ENCODE results near the gene UIMC1. TPM values are rescaled to one million over a fixed set of nuclear protein-coding genes. Genes with fewer than 3 reads are reported as not detected.

Gene UIMC1
- total RNA-seq, 1 donor from 2014 or later: 42.2 TPM

DNA sequence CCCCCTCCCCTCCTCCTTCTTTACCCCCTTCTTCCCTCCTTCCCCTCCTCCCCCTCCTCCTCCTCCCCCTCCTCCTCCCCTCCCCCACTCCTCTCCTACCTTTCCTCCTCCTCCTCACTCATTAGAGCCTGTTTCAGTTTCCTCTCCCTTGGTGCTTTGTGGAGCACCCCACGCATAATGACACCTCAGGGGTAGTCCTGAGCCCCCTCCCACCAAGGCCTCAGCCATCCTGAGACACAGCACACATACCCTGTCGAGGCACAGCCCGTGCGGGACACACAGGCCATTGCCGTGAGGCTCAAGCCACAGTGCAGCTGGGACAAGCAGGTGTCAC is 142.8 kb downstream of the UIMC1 start:
- no peak overlapping the region for H3K27ac ChIP-seq
- H3K27me3 ChIP-seq: no peaks in the 10 kb centered on the region
- intact Hi-C loops (cut with DNase I): no loop called here
- H3K4me3 ChIP-seq: no peak overlapping the region
- no peak for DNase-seq (ENCODE audit: extremely low spot score in 2 of 2)
- no peaks in the 10 kb centered on the region for H3K9me3 ChIP-seq
- H3K4me1 ChIP-seq: no peaks in the 10 kb centered on the region
- no peaks in the 10 kb centered on the region for H3K36me3 ChIP-seq
- TF ChIP-seq POLR2A (IDR thresholded peaks at IDR 0.05) (no peak), POLR2AphosphoS5 (IDR thresholded peaks at IDR 0.05; ENCODE audit: insufficient read depth in 1 of 2, low read depth in 1 of 2) (no peak)
- TF ChIP-seq, protein P1, sequence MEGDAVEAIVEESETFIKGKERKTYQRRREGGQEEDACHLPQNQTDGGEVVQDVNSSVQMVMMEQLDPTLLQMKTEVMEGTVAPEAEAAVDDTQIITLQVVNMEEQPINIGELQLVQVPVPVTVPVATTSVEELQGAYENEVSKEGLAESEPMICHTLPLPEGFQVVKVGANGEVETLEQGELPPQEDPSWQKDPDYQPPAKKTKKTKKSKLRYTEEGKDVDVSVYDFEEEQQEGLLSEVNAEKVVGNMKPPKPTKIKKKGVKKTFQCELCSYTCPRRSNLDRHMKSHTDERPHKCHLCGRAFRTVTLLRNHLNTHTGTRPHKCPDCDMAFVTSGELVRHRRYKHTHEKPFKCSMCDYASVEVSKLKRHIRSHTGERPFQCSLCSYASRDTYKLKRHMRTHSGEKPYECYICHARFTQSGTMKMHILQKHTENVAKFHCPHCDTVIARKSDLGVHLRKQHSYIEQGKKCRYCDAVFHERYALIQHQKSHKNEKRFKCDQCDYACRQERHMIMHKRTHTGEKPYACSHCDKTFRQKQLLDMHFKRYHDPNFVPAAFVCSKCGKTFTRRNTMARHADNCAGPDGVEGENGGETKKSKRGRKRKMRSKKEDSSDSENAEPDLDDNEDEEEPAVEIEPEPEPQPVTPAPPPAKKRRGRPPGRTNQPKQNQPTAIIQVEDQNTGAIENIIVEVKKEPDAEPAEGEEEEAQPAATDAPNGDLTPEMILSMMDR (IDR thresholded peaks at IDR 0.05): no peak

DNA sequence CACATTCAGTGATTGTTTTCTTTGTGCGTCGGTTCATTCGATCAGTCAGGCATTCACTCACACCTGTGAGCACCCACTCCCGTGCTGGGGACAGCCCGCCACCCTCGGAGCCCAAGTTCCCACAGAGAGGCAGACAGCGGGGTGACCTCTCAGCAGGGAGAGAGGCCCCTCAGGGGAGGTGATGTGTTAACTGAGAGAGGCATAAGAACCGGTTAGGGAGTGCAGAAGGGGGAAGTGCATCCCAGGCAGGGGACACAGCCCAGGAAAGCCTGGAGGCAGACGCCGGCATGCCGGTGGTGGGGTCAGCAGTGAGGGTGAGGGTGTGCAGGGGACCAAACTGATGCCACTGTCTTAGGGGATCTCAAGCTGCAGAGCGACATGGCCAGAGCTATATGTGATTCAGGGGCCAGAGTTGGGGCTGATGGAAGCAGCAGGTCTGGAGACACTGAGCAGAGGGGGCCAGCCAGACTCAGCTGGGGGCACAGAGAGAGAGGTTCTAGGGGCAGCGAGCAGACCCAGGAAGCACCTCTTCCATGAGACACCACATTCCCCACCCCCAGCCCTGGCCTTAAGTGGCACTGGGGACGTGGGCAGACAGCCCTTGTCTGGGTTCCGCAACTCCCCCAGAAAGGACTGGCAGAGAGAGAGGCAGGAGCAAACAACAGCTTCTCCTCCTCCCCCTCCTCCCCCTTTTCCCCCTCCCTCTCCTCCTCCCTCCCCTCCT is 143.4 kb downstream of the UIMC1 start:
- Histone ChIP-seq H3K9me3 (no peaks in the 10 kb centered on the region), H3K4me3 (no peak overlapping the region), H3K27ac (no peak overlapping the region), H3K27me3 (no peaks in the 10 kb centered on the region), H3K4me1 (no peaks in the 10 kb centered on the region), H3K36me3 (no peaks in the 10 kb centered on the region)
- intact Hi-C loops (cut with DNase I): no loop called here
- no peak for DNase-seq (ENCODE audit: extremely low spot score in 2 of 2)
- TF ChIP-seq POLR2A (IDR thresholded peaks at IDR 0.05) (no peak), POLR2AphosphoS5 (IDR thresholded peaks at IDR 0.05; ENCODE audit: insufficient read depth in 1 of 2, low read depth in 1 of 2) (no peak)
- TF ChIP-seq, protein P1 (IDR thresholded peaks at IDR 0.05): no peak

DNA sequence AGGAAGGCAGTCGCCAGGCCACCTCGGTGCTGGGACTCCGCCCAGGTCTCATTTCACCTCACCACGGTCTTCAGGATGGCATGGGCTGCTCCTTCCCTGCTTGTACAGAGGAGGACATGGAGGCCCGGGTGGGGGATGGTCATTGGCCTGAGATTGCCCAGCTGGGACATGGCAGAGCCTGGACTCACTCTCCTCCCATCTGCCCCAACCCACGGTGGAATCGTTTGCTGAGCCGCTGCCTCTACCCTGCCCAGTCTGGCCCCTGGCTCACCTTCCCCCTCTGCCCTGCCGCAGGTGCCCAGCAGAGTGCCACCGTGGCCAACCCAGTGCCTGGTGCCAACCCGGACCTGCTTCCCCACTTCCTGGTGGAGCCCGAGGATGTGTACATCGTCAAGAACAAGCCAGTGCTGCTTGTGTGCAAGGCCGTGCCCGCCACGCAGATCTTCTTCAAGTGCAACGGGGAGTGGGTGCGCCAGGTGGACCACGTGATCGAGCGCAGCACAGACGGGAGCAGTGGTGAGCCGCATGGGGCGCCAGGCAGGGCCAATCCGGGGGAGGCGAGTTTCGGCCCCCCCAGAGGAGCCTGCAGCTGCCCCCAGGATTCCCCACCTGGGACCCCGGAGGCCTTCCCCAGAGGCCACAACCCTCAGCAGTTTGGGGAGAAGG is 144.1 kb downstream of the UIMC1 start:
- DNase-seq (ENCODE audit: extremely low spot score in 2 of 2): no peak
- H3K4me1 ChIP-seq: no peaks in the 10 kb centered on the region
- no peak for TF ChIP-seq POLR2A (IDR thresholded peaks at IDR 0.05)
- TF ChIP-seq, protein P1 (IDR thresholded peaks at IDR 0.05): no peak
- TF ChIP-seq POLR2AphosphoS5 (IDR thresholded peaks at IDR 0.05; ENCODE audit: insufficient read depth in 1 of 2, low read depth in 1 of 2): no peak
- H3K9me3 ChIP-seq: no peaks in the 10 kb centered on the region
- no peak overlapping the region for H3K4me3 ChIP-seq
- H3K27me3 ChIP-seq: no peaks in the 10 kb centered on the region
- no peak overlapping the region for H3K27ac ChIP-seq
- no peaks in the 10 kb centered on the region for H3K36me3 ChIP-seq
- intact Hi-C loops (cut with DNase I): no loop called here

DNA sequence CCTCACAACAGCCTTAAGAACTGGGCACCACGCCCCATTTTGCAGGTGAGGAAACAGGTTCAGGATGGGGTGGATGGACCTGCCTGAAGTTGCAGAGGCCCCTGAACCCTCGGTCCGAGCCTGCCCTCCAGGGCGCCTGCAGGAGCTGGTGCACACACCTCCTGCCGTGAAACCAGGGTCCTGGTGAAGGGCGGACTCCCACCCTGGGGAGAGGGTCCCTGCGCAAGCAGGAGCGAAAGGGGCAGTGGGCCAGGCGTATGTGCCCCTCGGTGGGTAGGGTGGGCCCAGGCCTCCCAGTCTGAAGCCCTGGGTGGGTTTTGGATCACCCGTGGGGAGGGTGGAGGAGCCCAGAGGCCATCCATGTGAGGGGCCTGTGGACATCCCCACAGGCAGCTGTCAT is 145.3 kb downstream of the UIMC1 start:
- no peaks in the 10 kb centered on the region for H3K27me3 ChIP-seq
- intact Hi-C loops (cut with DNase I): no loop called here

More for the DNA sequence above, 145.3 kb downstream of the UIMC1 start:
- TF ChIP-seq POLR2AphosphoS5 (IDR thresholded peaks at IDR 0.05; ENCODE audit: insufficient read depth in 1 of 2, low read depth in 1 of 2) (no peak), POLR2A (IDR thresholded peaks at IDR 0.05) (no peak)
- TF ChIP-seq, protein P1 (IDR thresholded peaks at IDR 0.05): no peak
- Histone ChIP-seq H3K36me3 (no peaks in the 10 kb centered on the region), H3K4me3 (no peak overlapping the region), H3K4me1 (no peaks in the 10 kb centered on the region), H3K9me3 (no peaks in the 10 kb centered on the region), H3K27ac (no peak overlapping the region)
- DNase-seq (ENCODE audit: extremely low spot score in 2 of 2): no peak

Measured in vagina (tissue), 2 donors.